Eye (tissue), 1 donor: ENCODE measurements around the gene MIGA2.

Source experiments
- DNase-seq: peaks from one replicate; pipeline ENCODE4 v3.0.0-alpha.2; 2015

Gene MIGA2

GRCh38 chr9:129038109-129038852, 1.9 kb downstream of the MIGA2 start:
- DNase-seq, result no peak

DNA sequence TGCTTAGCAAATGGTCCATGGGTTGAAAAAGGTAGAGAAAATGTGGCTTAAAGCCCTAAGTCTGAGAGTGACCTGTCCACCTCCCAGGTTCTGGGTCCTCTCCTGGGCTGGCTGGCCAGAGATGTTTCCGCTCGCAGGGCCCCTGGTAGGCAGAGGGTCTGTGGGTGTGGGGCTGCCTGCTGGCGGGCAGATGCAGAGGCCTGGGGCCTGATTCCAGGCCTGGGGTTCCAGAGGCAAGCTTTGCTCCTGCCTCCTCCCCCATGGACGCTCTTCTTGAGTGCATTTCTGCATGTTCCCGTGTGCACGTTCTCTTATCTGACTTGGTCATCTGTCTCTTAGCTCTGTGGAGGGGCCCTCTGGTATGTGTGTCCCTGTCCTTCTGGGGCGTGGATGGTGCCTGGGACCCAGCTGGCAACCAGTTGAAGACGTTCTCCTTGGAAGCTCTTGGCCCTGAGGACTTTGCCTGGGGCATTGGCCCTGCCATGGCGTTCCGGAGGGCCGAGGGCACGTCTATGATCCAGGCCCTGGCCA, 3.8 kb downstream of the MIGA2 start:
- no peak for DNase-seq

DNA sequence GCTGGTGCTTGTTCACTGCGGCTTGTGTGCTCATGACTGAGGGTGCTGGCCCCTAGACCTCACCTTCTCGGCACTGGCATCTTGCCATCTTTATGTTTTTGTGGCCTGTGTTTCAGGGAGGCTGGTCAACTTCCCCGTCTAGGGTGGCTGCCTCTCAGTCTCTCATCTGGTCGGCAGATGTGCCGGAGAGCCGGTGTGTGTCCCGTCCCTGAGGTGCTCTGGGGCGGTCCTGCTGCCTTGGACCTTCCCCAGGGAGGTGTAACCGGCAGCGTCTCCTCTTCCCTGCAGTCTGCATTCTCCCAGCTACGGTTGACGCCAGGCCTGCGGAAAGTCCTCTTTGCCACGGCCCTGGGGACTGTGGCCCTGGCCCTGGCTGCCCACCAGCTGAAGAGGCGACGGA, 5.6 kb downstream of the MIGA2 start:
- DNase-seq, result no peak

DNA sequence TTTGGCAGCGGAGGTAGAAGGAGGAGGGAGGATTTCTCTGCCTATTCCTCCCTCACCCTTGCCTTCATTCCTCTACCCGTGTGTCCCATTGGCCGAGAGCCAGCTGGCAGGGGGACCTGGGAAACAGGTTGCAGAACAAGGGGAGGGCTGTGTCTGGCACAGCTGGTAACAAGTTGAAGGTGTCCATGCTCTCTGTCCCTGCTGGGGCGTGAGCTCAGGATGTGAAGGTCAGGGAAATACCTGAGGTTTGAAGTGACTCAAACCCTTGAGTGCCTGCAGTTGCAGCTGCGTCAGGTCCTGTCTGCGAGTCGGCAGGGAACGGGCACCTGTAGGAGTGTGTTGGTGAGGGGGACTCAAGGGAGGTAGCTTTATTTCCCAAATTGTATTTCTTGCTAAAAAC, 16.2 kb downstream of the MIGA2 start:
- no peak for DNase-seq

- DNase-seq, result no peak
Measured at GRCh38 chr9:129053020-129053419, 16.6 kb downstream of the MIGA2 start.

DNA sequence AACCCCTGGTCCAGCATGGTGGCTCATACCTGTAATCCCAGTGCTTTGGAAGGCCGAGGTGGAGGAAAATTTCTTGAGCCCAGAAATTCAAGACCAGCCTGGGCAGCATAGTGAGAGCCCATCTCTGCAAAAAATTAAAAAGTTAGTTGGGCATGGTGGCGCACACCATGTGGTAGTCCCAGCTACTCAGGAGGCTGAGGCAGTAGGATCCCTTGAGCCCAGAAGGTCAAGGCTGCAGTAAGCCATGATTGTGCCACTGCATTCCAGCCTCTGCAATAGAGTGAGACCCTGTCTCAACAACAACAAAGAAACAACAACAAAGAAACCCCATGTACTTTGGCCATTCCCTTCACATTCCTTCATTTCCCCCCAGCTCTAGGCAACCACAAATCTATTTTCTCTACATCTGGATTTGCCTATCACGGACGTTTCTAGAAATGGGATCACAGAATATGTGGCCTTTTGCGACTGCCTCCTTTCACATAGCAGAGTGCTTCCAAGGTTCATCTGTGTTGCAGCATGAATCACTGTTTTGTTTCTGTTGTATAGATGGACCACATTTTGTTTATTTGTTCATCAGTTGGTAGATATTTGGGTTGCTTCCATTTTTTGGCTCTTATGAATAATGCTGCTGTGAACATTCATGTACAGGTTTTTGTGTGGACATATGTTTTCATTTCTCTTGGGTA, 17.9 kb downstream of the MIGA2 start:
- no peak for DNase-seq

DNA sequence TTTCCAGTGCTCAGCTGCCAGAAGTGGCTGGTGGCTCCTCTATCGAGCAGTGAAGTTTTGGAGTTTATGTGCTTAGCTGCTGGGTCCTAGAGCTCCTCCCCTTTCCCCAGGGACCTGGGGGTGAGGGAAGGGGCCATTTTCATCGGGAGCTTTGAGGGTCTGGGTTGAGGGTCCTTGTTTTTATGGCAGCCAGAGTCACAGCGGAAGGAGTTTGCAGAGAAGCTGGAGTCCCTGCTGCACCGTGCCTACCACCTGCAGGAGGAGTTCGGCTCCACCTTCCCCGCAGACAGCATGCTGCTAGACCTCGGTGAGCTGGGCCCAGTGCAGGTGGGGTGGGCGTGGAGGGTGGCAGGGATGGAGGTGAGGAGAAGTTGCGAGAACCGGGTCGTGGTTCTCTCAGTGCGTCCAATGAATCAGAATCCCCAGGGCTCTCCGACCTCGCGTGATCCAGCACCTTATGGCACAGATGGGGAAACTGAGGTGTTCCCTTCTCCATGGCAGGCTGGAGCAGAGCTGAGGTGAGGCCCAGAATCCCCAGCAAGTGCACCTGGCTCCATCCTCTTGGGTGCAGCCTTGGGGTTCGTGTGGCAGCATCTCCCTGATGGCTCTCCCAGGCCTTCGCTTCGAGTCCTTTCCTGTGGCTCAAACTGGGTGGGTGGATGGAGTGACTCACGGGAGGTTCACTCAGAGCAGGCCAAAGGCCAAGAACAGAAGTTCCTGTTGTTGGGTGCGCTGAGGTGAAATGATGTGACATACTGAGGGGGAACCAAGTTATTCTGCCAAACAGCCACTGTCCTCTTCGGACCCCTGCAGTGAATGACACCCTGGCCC, 22.8 kb downstream of the MIGA2 start:
- no peak for DNase-seq

DNA sequence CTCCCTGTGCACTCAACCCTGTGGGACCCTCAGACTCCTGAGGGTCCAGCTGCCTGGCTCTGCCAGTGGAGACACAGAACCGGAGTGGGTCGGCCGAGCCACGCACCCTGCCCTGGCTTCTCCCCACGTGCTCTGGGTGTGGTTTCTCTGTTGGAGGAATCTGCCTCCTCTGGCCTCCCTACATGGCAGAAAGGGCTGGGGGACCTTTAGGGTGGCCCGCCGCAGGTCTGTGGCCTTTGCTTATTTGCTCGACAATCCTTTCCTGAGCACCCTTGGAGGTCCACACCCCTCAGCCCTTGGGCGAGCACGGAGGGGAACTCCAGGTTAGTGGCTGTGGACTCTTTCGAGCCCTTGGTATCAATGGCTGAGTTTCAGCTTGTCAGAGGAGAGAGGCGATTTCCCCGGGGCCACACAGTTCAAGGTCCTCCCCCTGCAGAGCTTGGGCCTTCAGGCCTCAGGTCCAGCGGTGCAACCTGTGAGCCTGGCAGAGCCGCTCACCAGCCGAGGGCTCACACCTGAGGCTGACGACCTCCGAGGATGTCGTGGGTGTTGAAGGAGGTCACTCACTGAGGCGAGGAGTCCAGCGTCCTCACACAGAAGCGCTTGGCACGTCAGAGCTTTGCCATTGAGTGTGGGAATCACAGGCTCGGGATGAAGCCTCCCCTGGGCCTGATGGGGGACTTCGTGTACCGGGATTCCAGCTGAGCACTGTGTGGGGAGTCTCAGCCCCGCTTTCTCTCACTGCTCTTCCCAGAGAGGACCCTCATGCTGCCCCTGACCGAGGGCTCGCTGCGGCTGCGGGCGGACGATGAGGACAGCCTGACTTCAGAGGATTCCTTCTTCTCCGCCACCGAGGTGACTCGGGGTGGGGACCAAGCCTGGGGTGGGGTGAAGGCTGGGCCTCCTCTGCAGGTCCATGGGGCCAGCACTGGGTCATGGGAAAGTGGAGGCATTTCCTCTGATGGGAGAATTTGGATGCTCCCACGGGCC, 23.7 kb downstream of the MIGA2 start:
- no peak for DNase-seq

DNA sequence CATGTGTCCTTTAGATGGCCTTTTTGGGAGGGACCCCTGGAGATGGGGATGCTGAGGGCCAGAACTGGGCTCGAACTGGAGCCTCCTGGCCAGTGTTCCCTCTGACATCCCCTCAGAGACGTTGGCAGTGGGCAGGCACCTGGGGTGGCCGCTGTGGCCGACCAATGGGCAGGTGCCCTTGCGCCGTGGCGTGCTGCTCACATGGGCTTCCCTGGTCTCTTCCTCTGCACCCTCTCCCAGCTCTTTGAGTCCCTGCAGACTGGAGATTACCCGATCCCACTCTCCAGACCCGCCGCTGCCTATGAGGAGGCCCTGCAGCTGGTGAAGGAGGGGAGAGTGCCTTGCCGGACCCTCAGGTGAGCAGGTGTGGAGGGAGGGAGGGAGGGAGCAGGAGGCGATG, 24.6 kb downstream of the MIGA2 start:
- DNase-seq, result no peak

- no peak for DNase-seq
Measured at GRCh38 chr9:129063061-129063460, 26.6 kb downstream of the MIGA2 start.

GRCh38 chr9:129064499-129064908, 28.1 kb downstream of the MIGA2 start:
- DNase-seq, result no peak

DNA sequence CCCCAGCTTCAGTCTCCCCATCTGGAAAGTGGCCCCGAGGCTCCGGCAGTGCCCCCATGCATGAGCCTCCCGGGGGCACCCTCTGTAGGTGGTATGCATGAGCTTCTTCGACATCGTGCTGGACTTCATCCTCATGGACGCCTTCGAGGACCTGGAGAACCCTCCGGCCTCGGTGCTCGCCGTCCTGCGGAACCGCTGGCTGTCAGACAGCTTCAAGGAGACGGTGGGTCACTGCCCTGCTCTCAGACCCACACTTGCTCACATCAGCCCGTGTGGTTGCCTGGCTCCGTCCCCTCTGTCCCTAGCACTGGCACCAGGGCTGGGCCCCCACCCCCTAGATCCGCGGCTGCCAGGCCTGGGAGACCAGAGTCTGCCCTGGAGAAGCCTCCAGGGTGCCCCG, 31.7 kb downstream of the MIGA2 start:
- DNase-seq, result no peak

- DNase-seq, result no peak
Measured at GRCh38 chr9:129068990-129069861, 32.8 kb downstream of the MIGA2 start.

DNA sequence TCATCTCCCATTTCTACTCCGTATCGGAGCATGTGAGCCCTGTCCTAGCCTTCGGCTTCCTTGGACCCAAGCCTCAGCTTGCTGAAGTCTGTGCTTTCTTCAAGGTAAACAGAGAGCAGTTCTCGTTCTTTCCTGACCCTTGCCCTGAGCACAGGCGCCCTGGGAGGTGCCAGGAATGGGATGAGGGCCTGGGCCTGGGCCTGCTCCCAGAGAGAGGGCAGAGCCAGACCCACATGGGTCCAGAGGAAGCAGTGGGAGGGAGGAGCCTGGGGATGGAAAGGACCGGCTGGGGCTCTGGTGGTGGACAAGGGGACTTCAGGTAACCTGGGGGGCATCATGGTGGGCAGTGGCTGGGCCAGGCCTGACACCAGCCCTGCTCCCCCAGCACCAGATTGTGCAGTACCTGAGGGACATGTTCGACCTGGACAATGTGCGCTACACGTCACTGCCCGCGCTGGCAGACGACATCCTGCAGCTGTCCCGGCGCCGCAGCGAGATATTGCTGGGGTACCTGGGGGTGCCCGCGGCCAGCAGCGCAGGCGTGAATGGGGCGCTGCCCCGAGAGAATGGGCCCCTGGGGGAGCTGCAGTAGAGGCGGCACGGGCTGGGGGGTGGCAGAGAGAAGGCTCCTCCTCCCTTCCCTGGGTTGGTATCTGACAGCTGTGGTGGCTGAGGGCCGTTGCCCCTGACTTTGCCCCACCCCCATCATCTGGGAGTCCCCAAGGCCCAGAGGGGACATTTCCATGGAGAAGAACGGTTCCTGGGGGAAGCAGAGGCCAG, 33.6 kb downstream of the MIGA2 start:
- DNase-seq, result no peak

DNA sequence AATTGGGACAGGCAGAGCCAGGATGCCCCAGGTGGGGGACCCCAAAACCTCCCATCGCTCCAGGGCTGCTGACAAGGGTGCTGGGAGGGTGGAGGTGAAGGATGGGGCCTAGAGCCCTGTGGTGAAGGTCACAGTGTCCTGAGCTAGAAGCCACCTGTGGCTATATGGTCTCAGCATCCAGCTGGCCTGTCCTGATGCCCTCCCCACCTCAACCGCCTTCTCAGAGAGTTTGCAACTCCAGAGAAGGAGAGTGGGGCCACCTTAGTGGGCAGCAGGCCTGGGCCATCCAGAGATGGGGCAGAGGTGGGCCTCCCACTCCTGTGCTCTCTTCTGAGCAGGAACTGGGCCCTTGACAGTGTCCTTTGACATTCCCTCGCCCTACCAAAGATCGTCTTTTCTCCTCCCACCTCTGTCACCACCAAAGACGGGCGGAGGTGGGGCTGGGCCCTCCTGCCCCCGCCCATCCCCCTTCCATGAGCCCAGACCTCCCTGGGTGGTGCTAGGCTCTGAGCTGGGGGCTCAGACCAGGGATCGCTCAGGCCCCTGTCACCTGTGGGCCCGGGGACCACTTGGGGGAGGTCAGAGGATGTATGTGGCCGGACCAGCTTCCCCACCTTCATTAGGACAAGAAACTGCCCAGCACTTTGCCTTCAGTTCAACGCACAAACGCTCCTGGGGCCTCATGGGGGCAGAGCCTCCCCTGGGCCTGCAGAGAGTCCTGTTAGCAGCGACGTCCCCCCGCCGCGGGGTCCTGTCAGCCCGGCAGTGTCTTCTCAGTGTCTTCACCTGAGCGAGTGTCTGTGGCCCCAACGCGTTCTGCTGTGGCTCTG, 34.5 kb downstream of the MIGA2 start:
- DNase-seq, result no peak

GRCh38 chr9:129071526-129072126, 35.2 kb downstream of the MIGA2 start:
- no peak for DNase-seq

GRCh38 chr9:129072171-129072570, 35.7 kb downstream of the MIGA2 start:
- no peak for DNase-seq

- DNase-seq, result no peak
Measured at GRCh38 chr9:129073404-129073803, 37.0 kb downstream of the MIGA2 start.

- DNase-seq, result no peak
Measured at GRCh38 chr9:129074106-129074505, 37.7 kb downstream of the MIGA2 start.
